HepG2 (cell line): ENCODE results near the gene TRIM3. TPM values are rescaled to one million over a fixed set of nuclear protein-coding genes. Genes with fewer than 3 reads are reported as not detected.

ENCODE experiments used
- ASH2L ChIP-seq: fragments of 300-600, 200-600 bp; sonication (generic); IDR thresholded peaks from 2 replicates; pipeline ENCODE4 v1.7.0; 2017; ENCODE audit warnings: low read depth, mild to moderate bottlenecking, moderate library complexity, mixed read lengths, low read length; ENCODE audit not compliant: insufficient read length
- FOXO1 ChIP-seq: sonication (generic); formaldehyde crosslinking; IDR thresholded peaks from 2 replicates; pipeline ENCODE4 v1.4.0; 2020; ENCODE audit warnings: missing genetic modification reagents
- HDAC1 ChIP-seq: sonication (generic); formaldehyde crosslinking; IDR thresholded peaks from 2 replicates; pipeline ENCODE4 v1.5.1; 2020; ENCODE audit warnings: mild to moderate bottlenecking, missing genetic modification reagents
- MAFK ChIP-seq, 2 experiments: IDR thresholded peaks in 1 of 2; conservative IDR thresholded peaks in 1 of 2; 2 replicates each; pipeline ENCODE4 v1.6.1; 2011; ENCODE audit warnings: improper control_type of control experiment in 2 of 2, low read length in 2 of 2
- MAZ ChIP-seq, 2 experiments: sonication (generic) in 1 of 2; formaldehyde crosslinking in 1 of 2; IDR thresholded peaks; 2 replicates each; pipeline versions ENCODE4 v1.5.0 to v1.6.1; 2012 to 2020; ENCODE audit warnings: low read depth in 2 of 2, mild to moderate bottlenecking in 2 of 2, borderline replicate concordance in 1 of 2, improper control_type of control experiment in 1 of 2, low read length in 1 of 2, missing genetic modification reagents in 1 of 2, moderate library complexity in 1 of 2
- NR2F1 ChIP-seq, 2 experiments: fragments of 450-650 bp in 1 of 2; formaldehyde crosslinking in 1 of 2; IDR thresholded peaks; 2 replicates each; pipeline versions ENCODE4 v1.5.0 to v1.6.1; 2016 to 2020; ENCODE audit warnings: mild to moderate bottlenecking in 1 of 2, missing compliant biosample characterization in 1 of 2, missing genetic modification reagents in 1 of 2, moderate library complexity in 1 of 2
- RFX1 ChIP-seq: fragments of 450-650 bp; IDR thresholded peaks from 2 replicates; pipeline ENCODE4 v1.6.1; 2017
- SMARCC2 ChIP-seq: fragments of 450-650 bp; IDR thresholded peaks from 2 replicates; pipeline ENCODE4 v1.6.1; 2017; ENCODE audit warnings: antibody characterized with exemption, mild to moderate bottlenecking
- TCF12 ChIP-seq, 2 experiments: fragments of 450-650 bp in 1 of 2; sonication (generic) in 1 of 2; formaldehyde crosslinking in 1 of 2; IDR thresholded peaks; 2 replicates each; pipeline versions ENCODE4 v1.6.1 to v1.8.0; 2017 to 2022; ENCODE audit warnings: antibody characterized with exemption in 1 of 2, mild to moderate bottlenecking in 1 of 2, missing genetic modification reagents in 1 of 2, moderate library complexity in 1 of 2
- ZMYM3 ChIP-seq: sonication (generic); formaldehyde crosslinking; IDR thresholded peaks from 2 replicates; pipeline ENCODE4 v1.5.1; 2020; ENCODE audit warnings: mild to moderate bottlenecking, missing genetic modification reagents
- ZNF563 ChIP-seq: sonication (generic); formaldehyde crosslinking; IDR thresholded peaks from 2 replicates; pipeline ENCODE4 v1.8.0; 2022; ENCODE audit warnings: mild to moderate bottlenecking, moderate library complexity, missing genetic modification reagents
- ZNF569 ChIP-seq: sonication (generic); formaldehyde crosslinking; IDR thresholded peaks from 2 replicates; pipeline ENCODE4 v1.5.0; 2020; ENCODE audit warnings: mild to moderate bottlenecking, missing genetic modification reagents, moderate library complexity, borderline replicate concordance
- ZNF607 ChIP-seq: sonication (generic); formaldehyde crosslinking; IDR thresholded peaks from 2 replicates; pipeline ENCODE4 v1.5.1; 2020; ENCODE audit warnings: missing genetic modification reagents, mild to moderate bottlenecking, borderline replicate concordance
- ZNF768 ChIP-seq: sonication (generic); formaldehyde crosslinking; IDR thresholded peaks from 2 replicates; pipeline ENCODE4 v1.4.0; 2020; ENCODE audit warnings: missing genetic modification reagents
- polyA plus RNA-seq, 8 experiments: library from polyadenylated mRNA; depleted of rRNA in 3 of 8; stranded (reverse) in 7 of 8; unstranded in 1 of 8; fragments of >200 nt; fragmentation: Illumina TruSeq in 4 of 8; extraction: Trizol in 4 of 8; gene quantifications; 2 replicates each; pipeline versions ENCODE4 v1.2.1 to v1.2.3, GENCODE V29; 2011 to 2016; ENCODE audit warnings: low read depth in 4 of 8, missing spikeins in 1 of 8, mixed read lengths in 1 of 8; ENCODE audit not compliant: insufficient read depth in 1 of 8
- total RNA-seq, 5 experiments: library from RNA; depleted of rRNA; stranded (reverse); fragments of >200 nt; fragmentation: Illumina TruSeq; extraction: Trizol; gene quantifications; 2 replicates each; pipeline ENCODE4 v1.2.3, GENCODE V29; 2016; ENCODE audit warnings: low read depth in 1 of 5
- TF ChIP-seq, protein P1 (sequence below): sonication (generic); formaldehyde crosslinking; IDR thresholded peaks from 2 replicates; pipeline ENCODE4 v1.4.0; 2020; ENCODE audit warnings: missing genetic modification reagents
- TF ChIP-seq, protein P2 (sequence below): conservative IDR thresholded peaks from 2 replicates; pipeline ENCODE4 v1.6.1; 2018; ENCODE audit warnings: missing genetic modification reagents
- TF ChIP-seq, protein P3 (sequence below): sonication (generic); formaldehyde crosslinking; IDR thresholded peaks from 2 replicates; pipeline ENCODE4 v1.5.1; 2020; ENCODE audit warnings: mild to moderate bottlenecking, missing genetic modification reagents
- TF ChIP-seq, protein P4 (sequence below): sonication (generic); formaldehyde crosslinking; IDR thresholded peaks from 2 replicates; pipeline ENCODE4 v1.4.0; 2020; ENCODE audit warnings: missing genetic modification reagents, borderline replicate concordance

TRIM3 gene
- total and polyA plus RNA-seq, 2 of the 13 experiments (the other 11 are each of a cell fraction or from before 2014, with no cell fraction given) = 3.6 to 6.3 TPM

DNA sequence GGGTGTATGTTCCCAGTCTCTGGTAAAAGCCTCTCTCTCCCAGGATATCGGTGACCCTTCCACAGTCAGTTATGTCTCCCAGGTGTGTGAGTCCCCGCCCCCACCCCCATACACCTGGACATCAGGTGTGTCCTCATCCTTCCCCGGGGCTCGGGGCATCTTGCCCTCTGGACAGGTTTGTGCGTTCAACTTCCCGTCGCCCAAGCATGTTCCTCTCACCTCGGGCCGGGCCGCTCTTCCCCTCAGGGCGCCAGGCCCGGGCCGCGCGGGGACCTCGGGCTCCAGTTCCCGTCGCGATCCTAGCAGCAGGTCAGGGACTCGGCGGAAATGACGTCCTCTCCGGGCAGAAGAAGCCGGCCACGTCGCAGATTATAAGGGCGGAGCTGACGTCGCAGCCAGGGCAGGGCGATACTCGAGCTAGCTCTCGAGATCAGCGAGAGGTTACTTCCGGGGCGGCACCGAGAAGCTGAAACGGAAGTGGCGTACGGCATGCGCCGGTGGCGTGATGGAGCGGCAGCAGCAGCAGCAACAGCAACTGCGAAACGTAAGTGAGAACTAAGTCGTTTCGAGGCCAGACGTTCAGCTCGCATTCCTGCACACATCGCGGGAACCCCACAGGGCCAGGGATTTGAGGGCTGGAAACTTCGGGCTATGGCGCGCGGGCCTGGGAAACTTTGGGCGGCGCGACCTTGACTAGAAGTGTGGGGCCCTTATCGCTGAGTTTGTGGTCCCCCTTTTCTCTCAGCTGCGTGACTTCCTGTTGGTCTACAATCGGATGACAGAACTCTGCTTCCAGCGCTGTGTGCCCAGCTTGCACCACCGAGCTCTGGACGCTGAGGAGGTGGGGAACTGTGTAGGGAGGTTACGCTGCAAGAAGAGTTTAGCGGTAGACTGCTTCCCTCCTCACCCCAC lies 7.5 kb upstream of the TRIM3 start, which contains the start of the genes ARFIP2 and TIMM10B (continued):
- TF ChIP-seq TCF12 (IDR thresholded peaks at IDR 0.05) (no peak), TCF12 (CRISPR knock-in tag; IDR thresholded peaks at IDR 0.05) (no peak), MAFK (conservative IDR thresholded peaks at IDR 0.05 in 1 of 2, IDR thresholded peaks at IDR 0.05 in 1 of 2; ENCODE audit: low read length in 2 of 2) (no peak), ZNF768 (CRISPR knock-in tag) (peak; percentile 53), MAZ (IDR thresholded peaks at IDR 0.05; ENCODE audit: borderline replicate concordance, low read depth, low read length) (no peak), MAZ (CRISPR knock-in tag; IDR thresholded peaks at IDR 0.05; ENCODE audit: low read depth) (peak; percentile 67), ASH2L (peak; percentile 75), SMARCC2 (no peak), ZNF607 (peak; percentile 97; the same call in 1 of the 2 replicates), HDAC1 (CRISPR knock-in tag) (no peak), ZNF563 (CRISPR knock-in tag) (peak; percentile 86), ZMYM3 (CRISPR knock-in tag) (no peak), ZNF569 (CRISPR knock-in tag) (no peak), FOXO1 (CRISPR knock-in tag) (peak; percentile 69), RFX1 (no peak), NR2F1 (CRISPR knock-in tag; IDR thresholded peaks at IDR 0.05) (no peak)
- TF ChIP-seq, protein P1, sequence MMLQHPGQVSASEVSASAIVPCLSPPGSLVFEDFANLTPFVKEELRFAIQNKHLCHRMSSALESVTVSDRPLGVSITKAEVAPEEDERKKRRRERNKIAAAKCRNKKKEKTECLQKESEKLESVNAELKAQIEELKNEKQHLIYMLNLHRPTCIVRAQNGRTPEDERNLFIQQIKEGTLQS (CRISPR knock-in tag) = peak; percentile 6; the same call in 1 of the 2 replicates
- TF ChIP-seq, protein P2, sequence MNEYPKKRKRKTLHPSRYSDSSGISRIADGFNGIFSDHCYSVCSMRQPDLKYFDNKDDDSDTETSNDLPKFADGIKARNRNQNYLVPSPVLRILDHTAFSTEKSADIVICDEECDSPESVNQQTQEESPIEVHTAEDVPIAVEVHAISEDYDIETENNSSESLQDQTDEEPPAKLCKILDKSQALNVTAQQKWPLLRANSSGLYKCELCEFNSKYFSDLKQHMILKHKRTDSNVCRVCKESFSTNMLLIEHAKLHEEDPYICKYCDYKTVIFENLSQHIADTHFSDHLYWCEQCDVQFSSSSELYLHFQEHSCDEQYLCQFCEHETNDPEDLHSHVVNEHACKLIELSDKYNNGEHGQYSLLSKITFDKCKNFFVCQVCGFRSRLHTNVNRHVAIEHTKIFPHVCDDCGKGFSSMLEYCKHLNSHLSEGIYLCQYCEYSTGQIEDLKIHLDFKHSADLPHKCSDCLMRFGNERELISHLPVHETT (CRISPR knock-in tag) = 0 out of 2 replicates have a peak, but pooled peaks have one; percentile 54
- TF ChIP-seq, protein P3, sequence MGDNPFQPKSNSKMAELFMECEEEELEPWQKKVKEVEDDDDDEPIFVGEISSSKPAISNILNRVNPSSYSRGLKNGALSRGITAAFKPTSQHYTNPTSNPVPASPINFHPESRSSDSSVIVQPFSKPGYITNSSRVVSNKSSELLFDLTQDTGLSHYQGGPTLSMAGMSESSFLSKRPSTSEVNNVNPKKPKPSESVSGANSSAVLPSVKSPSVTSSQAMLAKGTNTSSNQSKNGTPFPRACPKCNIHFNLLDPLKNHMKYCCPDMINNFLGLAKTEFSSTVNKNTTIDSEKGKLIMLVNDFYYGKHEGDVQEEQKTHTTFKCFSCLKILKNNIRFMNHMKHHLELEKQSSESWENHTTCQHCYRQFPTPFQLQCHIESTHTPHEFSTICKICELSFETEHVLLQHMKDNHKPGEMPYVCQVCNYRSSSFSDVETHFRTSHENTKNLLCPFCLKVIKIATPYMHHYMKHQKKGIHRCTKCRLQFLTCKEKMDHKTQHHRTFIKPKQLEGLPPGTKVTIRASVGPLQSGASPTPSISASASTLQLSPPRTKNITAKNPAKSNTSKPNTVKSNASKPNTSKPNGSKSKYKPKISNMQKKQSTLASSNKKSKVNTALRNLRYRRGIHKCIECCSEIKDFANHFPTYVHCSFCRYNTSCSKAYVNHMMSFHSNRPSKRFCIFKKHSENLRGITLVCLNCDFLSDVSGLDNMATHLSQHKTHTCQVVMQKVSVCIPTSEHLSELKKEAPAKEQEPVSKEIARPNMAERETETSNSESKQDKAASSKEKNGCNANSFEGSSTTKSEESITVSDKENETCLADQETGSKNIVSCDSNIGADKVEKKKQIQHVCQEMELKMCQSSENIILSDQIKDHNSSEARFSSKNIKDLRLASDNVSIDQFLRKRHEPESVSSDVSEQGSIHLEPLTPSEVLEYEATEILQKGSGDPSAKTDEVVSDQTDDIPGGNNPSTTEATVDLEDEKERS (CRISPR knock-in tag) = 0 out of 2 replicates have a peak, but pooled peaks have one; percentile 54
- TF ChIP-seq, protein P4, sequence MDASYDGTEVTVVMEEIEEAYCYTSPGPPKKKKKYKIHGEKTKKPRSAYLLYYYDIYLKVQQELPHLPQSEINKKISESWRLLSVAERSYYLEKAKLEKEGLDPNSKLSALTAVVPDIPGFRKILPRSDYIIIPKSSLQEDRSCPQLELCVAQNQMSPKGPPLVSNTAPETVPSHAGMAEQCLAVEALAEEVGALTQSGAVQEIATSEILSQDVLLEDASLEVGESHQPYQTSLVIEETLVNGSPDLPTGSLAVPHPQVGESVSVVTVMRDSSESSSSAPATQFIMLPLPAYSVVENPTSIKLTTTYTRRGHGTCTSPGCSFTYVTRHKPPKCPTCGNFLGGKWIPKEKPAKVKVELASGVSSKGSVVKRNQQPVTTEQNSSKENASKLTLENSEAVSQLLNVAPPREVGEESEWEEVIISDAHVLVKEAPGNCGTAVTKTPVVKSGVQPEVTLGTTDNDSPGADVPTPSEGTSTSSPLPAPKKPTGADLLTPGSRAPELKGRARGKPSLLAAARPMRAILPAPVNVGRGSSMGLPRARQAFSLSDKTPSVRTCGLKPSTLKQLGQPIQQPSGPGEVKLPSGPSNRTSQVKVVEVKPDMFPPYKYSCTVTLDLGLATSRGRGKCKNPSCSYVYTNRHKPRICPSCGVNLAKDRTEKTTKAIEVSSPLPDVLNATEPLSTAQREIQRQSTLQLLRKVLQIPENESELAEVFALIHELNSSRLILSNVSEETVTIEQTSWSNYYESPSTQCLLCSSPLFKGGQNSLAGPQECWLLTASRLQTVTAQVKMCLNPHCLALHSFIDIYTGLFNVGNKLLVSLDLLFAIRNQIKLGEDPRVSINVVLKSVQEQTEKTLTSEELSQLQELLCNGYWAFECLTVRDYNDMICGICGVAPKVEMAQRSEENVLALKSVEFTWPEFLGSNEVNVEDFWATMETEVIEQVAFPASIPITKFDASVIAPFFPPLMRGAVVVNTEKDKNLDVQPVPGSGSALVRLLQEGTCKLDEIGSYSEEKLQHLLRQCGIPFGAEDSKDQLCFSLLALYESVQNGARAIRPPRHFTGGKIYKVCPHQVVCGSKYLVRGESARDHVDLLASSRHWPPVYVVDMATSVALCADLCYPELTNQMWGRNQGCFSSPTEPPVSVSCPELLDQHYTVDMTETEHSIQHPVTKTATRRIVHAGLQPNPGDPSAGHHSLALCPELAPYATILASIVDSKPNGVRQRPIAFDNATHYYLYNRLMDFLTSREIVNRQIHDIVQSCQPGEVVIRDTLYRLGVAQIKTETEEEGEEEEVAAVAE (CRISPR knock-in tag) = no peak; the same call in 1 of the 2 replicates
